ENCODE measurements around the gene GALNT2.
A peak's percentile ranks its signal among the peaks of the same experiment; 100 is the strongest.

DNA sequence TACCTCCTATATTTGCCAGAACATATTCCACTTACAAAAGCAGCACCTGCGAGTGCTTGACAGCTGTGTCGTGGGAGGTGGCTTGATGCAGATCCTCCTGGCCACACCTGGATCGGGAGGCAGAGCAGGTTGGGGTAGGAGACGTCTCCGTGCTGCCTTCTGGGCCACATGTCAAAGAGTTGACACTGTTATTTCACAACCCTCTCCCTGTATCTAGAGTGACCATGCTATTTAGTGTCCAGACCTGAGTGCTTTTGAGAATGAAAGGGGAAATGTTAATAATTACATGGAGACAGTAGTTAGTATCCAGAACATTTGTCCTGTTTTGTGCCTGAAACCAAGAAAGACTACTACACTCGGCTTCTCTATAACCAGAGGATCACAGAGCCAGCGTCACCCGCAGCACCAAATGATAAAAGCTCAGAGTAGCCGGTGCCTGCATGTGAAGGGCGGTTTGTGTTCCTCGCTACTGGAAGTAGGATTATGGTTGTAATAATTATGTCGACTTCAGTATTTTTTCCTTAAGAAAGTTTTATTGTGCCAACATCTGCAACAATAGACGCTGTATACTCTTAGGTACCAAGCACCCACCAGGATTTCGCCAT, 77.1 kb downstream of the GALNT2 start:
- TF ChIP-seq, protein P1, sequence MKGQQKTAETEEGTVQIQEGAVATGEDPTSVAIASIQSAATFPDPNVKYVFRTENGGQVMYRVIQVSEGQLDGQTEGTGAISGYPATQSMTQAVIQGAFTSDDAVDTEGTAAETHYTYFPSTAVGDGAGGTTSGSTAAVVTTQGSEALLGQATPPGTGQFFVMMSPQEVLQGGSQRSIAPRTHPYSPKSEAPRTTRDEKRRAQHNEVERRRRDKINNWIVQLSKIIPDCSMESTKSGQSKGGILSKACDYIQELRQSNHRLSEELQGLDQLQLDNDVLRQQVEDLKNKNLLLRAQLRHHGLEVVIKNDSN (IDR thresholded peaks at IDR 0.05; ENCODE audit: borderline replicate concordance, low read depth): no peak
- TF ChIP-seq POLR2AphosphoS5 (IDR thresholded peaks at IDR 0.05; ENCODE audit: low read depth, low read length) (no peak), FOSL2 (IDR thresholded peaks at IDR 0.05; ENCODE audit: borderline replicate concordance, low read depth) (no peak), USF2 (IDR thresholded peaks at IDR 0.05; ENCODE audit: borderline replicate concordance, low read depth, low read length) (no peak), SMC3 (IDR thresholded peaks at IDR 0.05; ENCODE audit: low read depth, low read length) (0 out of 2 replicates have a peak, but pooled peaks have one; percentile 0), ZBTB33 (IDR thresholded peaks at IDR 0.05; ENCODE audit: borderline replicate concordance, low read depth) (no peak), ELF1 (IDR thresholded peaks at IDR 0.05) (no peak), REST (IDR thresholded peaks at IDR 0.05; ENCODE audit: low read depth, low read length) (no peak)
- TF ChIP-seq, protein P2, sequence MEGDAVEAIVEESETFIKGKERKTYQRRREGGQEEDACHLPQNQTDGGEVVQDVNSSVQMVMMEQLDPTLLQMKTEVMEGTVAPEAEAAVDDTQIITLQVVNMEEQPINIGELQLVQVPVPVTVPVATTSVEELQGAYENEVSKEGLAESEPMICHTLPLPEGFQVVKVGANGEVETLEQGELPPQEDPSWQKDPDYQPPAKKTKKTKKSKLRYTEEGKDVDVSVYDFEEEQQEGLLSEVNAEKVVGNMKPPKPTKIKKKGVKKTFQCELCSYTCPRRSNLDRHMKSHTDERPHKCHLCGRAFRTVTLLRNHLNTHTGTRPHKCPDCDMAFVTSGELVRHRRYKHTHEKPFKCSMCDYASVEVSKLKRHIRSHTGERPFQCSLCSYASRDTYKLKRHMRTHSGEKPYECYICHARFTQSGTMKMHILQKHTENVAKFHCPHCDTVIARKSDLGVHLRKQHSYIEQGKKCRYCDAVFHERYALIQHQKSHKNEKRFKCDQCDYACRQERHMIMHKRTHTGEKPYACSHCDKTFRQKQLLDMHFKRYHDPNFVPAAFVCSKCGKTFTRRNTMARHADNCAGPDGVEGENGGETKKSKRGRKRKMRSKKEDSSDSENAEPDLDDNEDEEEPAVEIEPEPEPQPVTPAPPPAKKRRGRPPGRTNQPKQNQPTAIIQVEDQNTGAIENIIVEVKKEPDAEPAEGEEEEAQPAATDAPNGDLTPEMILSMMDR (IDR thresholded peaks at IDR 0.05): no peak
- TF ChIP-seq, protein P3, sequence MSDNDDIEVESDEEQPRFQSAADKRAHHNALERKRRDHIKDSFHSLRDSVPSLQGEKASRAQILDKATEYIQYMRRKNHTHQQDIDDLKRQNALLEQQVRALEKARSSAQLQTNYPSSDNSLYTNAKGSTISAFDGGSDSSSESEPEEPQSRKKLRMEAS (IDR thresholded peaks at IDR 0.05; ENCODE audit: low read depth): no peak
